SKM-1 (cell line): ENCODE results near the gene NUP107.

ENCODE experiments used
- DNase-seq: peaks from one replicate; lab custom pipeline; 2025; ENCODE audit not compliant: unreplicated experiment; lab: John Stamatoyannopoulos, UW

The NUP107 gene

GRCh38 chr12:68772714-68773113, 85.9 kb downstream of the NUP107 start:
- DNase-seq, result no peak

- no peak for DNase-seq
Observed at GRCh38 chr12:68773582-68773981, 86.8 kb downstream of the NUP107 start.

GRCh38 chr12:68775121-68775630, 88.4 kb downstream of the NUP107 start:
- no peak for DNase-seq

GRCh38 chr12:68776976-68777610, 90.3 kb downstream of the NUP107 start:
- DNase-seq, result no peak

- DNase-seq, result no peak
Observed at GRCh38 chr12:68779280-68779679, 92.5 kb downstream of the NUP107 start.

GRCh38 chr12:68780731-68781130, 94.0 kb downstream of the NUP107 start:
- no peak for DNase-seq

GRCh38 chr12:68781728-68782127, 95.0 kb downstream of the NUP107 start:
- DNase-seq, result no peak

- peak; percentile 52 for DNase-seq
Observed at GRCh38 chr12:68784015-68784414, 97.2 kb downstream of the NUP107 start.

GRCh38 chr12:68785358-68785757, 98.6 kb downstream of the NUP107 start:
- DNase-seq, result no peak

- no peak for DNase-seq
Observed at GRCh38 chr12:68785823-68786222, 99.0 kb downstream of the NUP107 start.

- no peak for DNase-seq
Observed at GRCh38 chr12:68786929-68787328, 100.2 kb downstream of the NUP107 start.

- no peak for DNase-seq
Observed at GRCh38 chr12:68788554-68789143, 101.9 kb downstream of the NUP107 start.

- DNase-seq, result no peak
Observed at GRCh38 chr12:68789144-68789878, 102.5 kb downstream of the NUP107 start.

- no peak for DNase-seq
Observed at GRCh38 chr12:68790081-68790951, 103.5 kb downstream of the NUP107 start.

- DNase-seq, result no peak
Observed at GRCh38 chr12:68790952-68791234, 104.1 kb downstream of the NUP107 start.

- no peak for DNase-seq
Observed at GRCh38 chr12:68791897-68792481, 105.2 kb downstream of the NUP107 start.

GRCh38 chr12:68792952-68793351, 106.2 kb downstream of the NUP107 start:
- no peak for DNase-seq

GRCh38 chr12:68793436-68793835, 106.7 kb downstream of the NUP107 start:
- DNase-seq, result no peak

- DNase-seq, result no peak
Observed at GRCh38 chr12:68793975-68794652, 107.3 kb downstream of the NUP107 start.

GRCh38 chr12:68794653-68795251, 108.0 kb downstream of the NUP107 start:
- no peak for DNase-seq
